PC-3 (cell line): ENCODE data around the gene MYLK. TPM values are rescaled to one million over a fixed set of nuclear protein-coding genes. Genes with fewer than 3 reads are reported as not detected.

Experiments
- ATAC-seq: fragments of 200-7000 bp; cut with Tn5 transposase; 2 replicates; pipeline ENCODE4 v1.9.1; 2020; ENCODE audit warnings: mild to moderate bottlenecking, moderate library complexity
- BruUV-seq: library from RNA; stranded (reverse); fragments of 400-500 nt; replicated peaks from 2 replicates; lab custom pipeline; 2021; lab: Mats Ljungman, UMichigan
- CTCF ChIA-PET: fragments of 300-600 bp; sonication (Branson Sonifier 250); formaldehyde crosslinking; loops from one replicate; lab custom pipeline; 2022; ENCODE audit warnings: antibody characterized with exemption; lab: Charles Lee
- POLR2A ChIA-PET: fragments of 300-600 bp; sonication (Branson Sonifier 250); formaldehyde crosslinking; loops from one replicate; lab custom pipeline; 2022; ENCODE audit warnings: antibody characterized with exemption; ENCODE audit not compliant: unreplicated experiment; lab: Charles Lee
- DNase-seq: peaks from one replicate; pipeline ENCODE4 v3.0.0-alpha.2; 2015
- H2AFZ ChIP-seq: fragments of 300-600 bp; sonication (generic); 2 replicates; pipeline ENCODE4 v1.6.0; 2016; ENCODE audit warnings: antibody characterized with exemption, low read length
- H3F3A ChIP-seq: fragments of 300-600 bp; sonication (generic); one replicate; pipeline ENCODE4 v1.6.0; 2017; ENCODE audit warnings: antibody characterized with exemption, low read length, control low read depth, mild to moderate bottlenecking; ENCODE audit not compliant: unreplicated experiment
- H3K27ac ChIP-seq: fragments of 300-600 bp; sonication (generic); 2 replicates; pipeline ENCODE4 v1.5.1; 2016; ENCODE audit warnings: mild to moderate bottlenecking, low read length
- H3K27me3 ChIP-seq: fragments of 300-600 bp; sonication (generic); 2 replicates; pipeline ENCODE4 v1.6.1; 2016; ENCODE audit warnings: low read length, mixed read lengths
- H3K36me3 ChIP-seq: fragments of 300-600 bp; sonication (generic); 2 replicates; pipeline ENCODE4 v1.6.1; 2016; ENCODE audit warnings: low read depth, mixed run types, low read length, mixed read lengths
- H3K4me1 ChIP-seq: fragments of 300-600 bp; sonication (generic); 2 replicates; pipeline ENCODE4 v1.5.1; 2016; ENCODE audit warnings: low read length; ENCODE audit not compliant: insufficient read depth
- H3K4me2 ChIP-seq: fragments of 300-600 bp; sonication (generic); 2 replicates; pipeline ENCODE4 v1.6.0; 2016; ENCODE audit warnings: low read length
- H3K4me3 ChIP-seq: fragments of 300-600 bp; sonication (generic); 2 replicates; pipeline ENCODE4 v1.5.1; 2016; ENCODE audit warnings: mild to moderate bottlenecking, low read length, mixed read lengths
- H3K79me2 ChIP-seq: fragments of 300-600 bp; sonication (generic); 2 replicates; pipeline ENCODE4 v1.6.1; 2017; ENCODE audit warnings: low read length, mixed read lengths
- H3K9ac ChIP-seq: fragments of 300-600 bp; sonication (generic); 2 replicates; pipeline ENCODE4 v1.6.0; 2016; ENCODE audit warnings: mild to moderate bottlenecking, low read length
- H3K9me2 ChIP-seq: fragments of 300-600 bp; sonication (generic); replicated peaks from 2 replicates; pipeline ENCODE4 v1.6.1; 2016; ENCODE audit warnings: mixed run types, low read length, mixed read lengths
- H3K9me3 ChIP-seq: fragments of 300-600 bp; sonication (generic); 2 replicates; pipeline ENCODE4 v1.6.1; 2016; ENCODE audit warnings: low read length, mixed read lengths
- H4K20me1 ChIP-seq: fragments of 300-600 bp; sonication (generic); 2 replicates; pipeline ENCODE4 v1.6.1; 2016; ENCODE audit warnings: low read length, mixed read lengths
- CTCF ChIP-seq: fragments of 300-600 bp; sonication (generic); conservative IDR thresholded peaks from 2 replicates; pipeline ENCODE4 v1.5.1; 2017; ENCODE audit warnings: antibody characterized with exemption, low read depth, mild to moderate bottlenecking, low read length
- EZH2 ChIP-seq: fragments of 300-600 bp; sonication (generic); IDR thresholded peaks from one replicate; pipeline ENCODE4 v1.6.1; 2017; ENCODE audit warnings: antibody characterized with exemption, mild to moderate bottlenecking, low read length; ENCODE audit not compliant: unreplicated experiment
- EZH2phosphoT487 ChIP-seq: fragments of 300-600 bp; sonication (generic); IDR thresholded peaks from 2 replicates; pipeline ENCODE4 v1.6.1; 2018; ENCODE audit warnings: mild to moderate bottlenecking, antibody characterized with exemption, low read length, borderline replicate concordance
- intact Hi-C: fragments of 100-400 bp; cut with micrococcal nuclease; formaldehyde crosslinking; loops from 2 replicates; pipeline ENCODE4 v1.9.0; 2023
- total RNA-seq: library from RNA; depleted of rRNA; stranded (reverse); fragments of >200 nt; gene quantifications from 2 replicates; pipeline ENCODE4 v1.2.3, GENCODE V29; 2014

The MYLK gene
- total RNA-seq, 1 experiment from 2014 or later, result 6.9 TPM

- intact Hi-C loops, result no loop called here
- Histone ChIP-seq H3K9ac (no peak overlapping the region), H3K4me2 (peak overlapping the region; percentile 15; the same call in 1 of the 2 replicates), H3F3A (no peaks in the 10 kb centered on the region), H3K79me2 (no peaks in the 10 kb centered on the region), H2AFZ (peak overlapping the region; percentile 47), H3K27ac (no peak overlapping the region), H3K4me1 (no peaks in the 10 kb centered on the region), H3K4me3 (no peak overlapping the region), H3K9me2 (no peaks in the 10 kb centered on the region), H3K36me3 (no peaks in the 10 kb centered on the region), H3K9me3 (no peaks in the 10 kb centered on the region), H3K27me3 (no peaks in the 10 kb centered on the region), H4K20me1 (no peaks in the 10 kb centered on the region)
- peak; percentile 96 for DNase-seq
- ATAC-seq, result peak; percentile 71
- ChIA-PET POLR2A (no interaction called here), CTCF (interaction anchor here (0.5 to 1.6 kb wide), 9 partner anchors 9 to 511 kb away, joined by 3 to 11 read pairs (median 3); no protein-coding TSS in a partner anchor)
- TF ChIP-seq EZH2, result no peak
- peak; percentile 95 for TF ChIP-seq CTCF
- no TSS peak for BruUV-seq
Measured at GRCh38 chr3:123723522-123724168, 160.5 kb downstream of the MYLK start.

- Histone ChIP-seq H3K4me3 (no peak overlapping the region), H3K9ac (no peak overlapping the region), H3K36me3 (no peaks in the 10 kb centered on the region), H3K4me1 (no peaks in the 10 kb centered on the region), H3K27ac (no peak overlapping the region), H3F3A (no peaks in the 10 kb centered on the region), H4K20me1 (no peaks in the 10 kb centered on the region), H3K79me2 (no peaks in the 10 kb centered on the region), H3K27me3 (no peaks in the 10 kb centered on the region), H2AFZ (peak overlapping the region; percentile 23; the same call in 1 of the 2 replicates), H3K4me2 (no peak overlapping the region), H3K9me2 (no peaks in the 10 kb centered on the region), H3K9me3 (no peaks in the 10 kb centered on the region)
- no TSS peak for BruUV-seq
- ATAC-seq, result no peak
- POLR2A ChIA-PET, result no interaction called here
- intact Hi-C loops, result no loop called here
- TF ChIP-seq CTCF (no peak), EZH2phosphoT487 (no peak), EZH2 (no peak)
- DNase-seq, result no peak
- CTCF ChIA-PET, result interaction anchor here (1.0 to 1.6 kb wide), 4 partner anchors 10 to 158 kb away, joined by 3 to 11 read pairs (median 7); no protein-coding TSS in a partner anchor
Measured at GRCh38 chr3:123723070-123723469, 161.1 kb downstream of the MYLK start.

- CTCF ChIA-PET, result interaction anchor here (0.6 to 1.6 kb wide), 2 partner anchors 67 to 70 kb away, joined by 3 to 11 read pairs; no protein-coding TSS in a partner anchor
- BruUV-seq, result no TSS peak
- Histone ChIP-seq H3K79me2 (no peaks in the 10 kb centered on the region), H3K4me3 (no peak overlapping the region), H3K27me3 (no peaks in the 10 kb centered on the region), H3K9me3 (no peaks in the 10 kb centered on the region), H3K4me1 (no peaks in the 10 kb centered on the region), H3K4me2 (no peak overlapping the region), H4K20me1 (no peaks in the 10 kb centered on the region), H3K9ac (no peak overlapping the region), H3K36me3 (no peaks in the 10 kb centered on the region), H3F3A (no peaks in the 10 kb centered on the region), H3K27ac (no peak overlapping the region), H3K9me2 (no peaks in the 10 kb centered on the region), H2AFZ (no peak overlapping the region)
- DNase-seq, result no peak
- no peak for TF ChIP-seq CTCF
- POLR2A ChIA-PET, result no interaction called here
- ATAC-seq, result no peak
- intact Hi-C loops, result no loop called here
Measured at GRCh38 chr3:123722456-123722855, 161.7 kb downstream of the MYLK start.
